ENCODE data around the gene WNT10A.
A peak's percentile ranks its signal among the peaks of the same experiment; 100 is the strongest.

DNA sequence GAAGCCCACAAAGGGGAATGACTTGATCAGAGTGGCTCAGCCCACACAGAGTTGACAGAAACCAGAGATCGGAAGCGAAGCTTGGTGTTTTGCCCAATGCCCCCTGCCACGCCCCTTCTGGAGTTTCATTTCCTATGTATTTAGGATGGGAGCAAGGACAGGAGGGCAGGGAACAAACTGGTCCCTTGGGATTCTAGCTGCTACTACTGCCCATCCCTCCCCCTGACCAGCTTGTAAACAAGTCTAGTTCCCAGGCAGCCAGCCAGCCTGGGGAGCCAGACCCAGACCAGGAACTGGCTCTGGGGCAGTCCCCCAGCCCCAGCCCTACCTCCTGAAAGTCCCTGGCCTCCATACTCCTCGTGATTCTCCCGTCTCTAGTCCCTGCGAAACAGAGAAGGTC lies 12.8 kb upstream of the WNT10A start:
- TF ChIP-seq POLR2A (IDR thresholded peaks at IDR 0.05) (no peak), POLR2AphosphoS5 (IDR thresholded peaks at IDR 0.05) (peak; percentile 25 to 50 (median 39)), CTCF (IDR thresholded peaks at IDR 0.05 in 8 of 11, conservative IDR thresholded peaks at IDR 0.05 in 3 of 11) (no peak)
